Chondrocyte (in vitro differentiated cells): ENCODE measurements around the gene SFXN5. TPM values are rescaled to one million over a fixed set of nuclear protein-coding genes. Genes with fewer than 3 reads are reported as not detected.

Experiments used
- DNase-seq: peaks from one replicate; pipeline ENCODE4 v3.0.0; 2021; ENCODE audit warnings: mixed read lengths, low spot score
- H3K27ac Mint-ChIP-seq: one replicate; pipeline ENCODE4 v1.8.0; 2021; ENCODE audit warnings: mild to moderate bottlenecking, moderate library complexity, mixed read lengths; ENCODE audit not compliant: unreplicated experiment
- H3K27me3 Mint-ChIP-seq: 2 replicates; pipeline ENCODE4 v1.8.0; 2021; ENCODE audit warnings: low read depth, mixed read lengths
- H3K36me3 Mint-ChIP-seq: 2 replicates; pipeline ENCODE4 v1.8.0; 2021; ENCODE audit warnings: low read depth, mixed read lengths
- H3K4me1 Mint-ChIP-seq: 2 replicates; pipeline ENCODE4 v1.8.0; 2021; ENCODE audit warnings: low read depth, mild to moderate bottlenecking, mixed read lengths
- H3K4me3 Mint-ChIP-seq: one replicate; pipeline ENCODE4 v1.8.0; 2021; ENCODE audit warnings: mild to moderate bottlenecking, moderate library complexity, mixed read lengths; ENCODE audit not compliant: unreplicated experiment
- H3K9me3 Mint-ChIP-seq: 2 replicates; pipeline ENCODE4 v1.8.0; 2021; ENCODE audit warnings: low read depth, mixed read lengths
- CTCF ChIP-seq: fragments of 200-600 bp; sonication (generic); IDR thresholded peaks from 2 replicates; pipeline ENCODE4 v1.5.0; 2021; ENCODE audit warnings: antibody characterized with exemption, mild to moderate bottlenecking, moderate library complexity
- total RNA-seq: library from RNA; stranded (reverse); gene quantifications from 3 replicates; pipeline ENCODE4 v1.2.1, GENCODE V29; 2021

The SFXN5 gene
- total RNA-seq, 1 donor from 2014 or later: 10.6 TPM

GRCh38 chr2:73089270-73090030, 17.9 kb upstream of the SFXN5 start:
- Mint-ChIP-seq H3K27ac (peak overlapping the region; percentile 94), H3K36me3 (peaks cover 2% of the 10 kb centered on the region), H3K27me3 (no peaks in the 10 kb centered on the region), H3K4me3 (peak overlapping the region; percentile 38), H3K9me3 (no peaks in the 10 kb centered on the region), H3K4me1 (peaks cover 94% of the 10 kb centered on the region)
- no peak for TF ChIP-seq CTCF
- DNase-seq: no peak

GRCh38 chr2:73088703-73089102, 17.2 kb upstream of the SFXN5 start:
- Mint-ChIP-seq H3K27me3 (no peaks in the 10 kb centered on the region), H3K36me3 (peaks cover 5% of the 10 kb centered on the region), H3K4me3 (no peak overlapping the region), H3K4me1 (peaks cover 87% of the 10 kb centered on the region), H3K27ac (peak overlapping the region; percentile 94), H3K9me3 (no peaks in the 10 kb centered on the region)
- no peak for DNase-seq
- TF ChIP-seq CTCF: no peak

- no peak for TF ChIP-seq CTCF
- H3K4me3 Mint-ChIP-seq: no peak overlapping the region
- H3K4me1 Mint-ChIP-seq: peaks cover 82% of the 10 kb centered on the region
- no peak for DNase-seq
- H3K9me3 Mint-ChIP-seq: no peaks in the 10 kb centered on the region
- no peak overlapping the region for H3K27ac Mint-ChIP-seq
- H3K27me3 Mint-ChIP-seq: no peaks in the 10 kb centered on the region
- peaks cover 5% of the 10 kb centered on the region for H3K36me3 Mint-ChIP-seq
Observed at GRCh38 chr2:73088211-73088610, 16.7 kb upstream of the SFXN5 start.

GRCh38 chr2:73087311-73087710, 15.8 kb upstream of the SFXN5 start:
- no peak overlapping the region for H3K4me3 Mint-ChIP-seq
- no peak for DNase-seq
- peak overlapping the region; percentile 10 for H3K27ac Mint-ChIP-seq
- no peak for TF ChIP-seq CTCF
- no peaks in the 10 kb centered on the region for H3K27me3 Mint-ChIP-seq
- no peaks in the 10 kb centered on the region for H3K9me3 Mint-ChIP-seq
- peaks cover 73% of the 10 kb centered on the region for H3K4me1 Mint-ChIP-seq
- H3K36me3 Mint-ChIP-seq: peaks cover 5% of the 10 kb centered on the region

- Mint-ChIP-seq H3K27me3 (no peaks in the 10 kb centered on the region), H3K27ac (no peak overlapping the region), H3K4me1 (peaks cover 57% of the 10 kb centered on the region), H3K9me3 (no peaks in the 10 kb centered on the region), H3K36me3 (peaks cover 5% of the 10 kb centered on the region), H3K4me3 (no peak overlapping the region)
- peak; percentile 95 for TF ChIP-seq CTCF
- DNase-seq: no peak
Observed at GRCh38 chr2:73085691-73086090, 14.2 kb upstream of the SFXN5 start.
